CD8-positive, alpha-beta memory T cell (primary cell): ENCODE measurements around the gene IRGC. TPM values are rescaled to one million over a fixed set of nuclear protein-coding genes. Genes with fewer than 3 reads are reported as not detected.

Experiments
- CTCF ChIA-PET: fragments of 350-600 bp; sonication (Branson Sonifier 250); formaldehyde crosslinking; loops from one replicate; lab custom pipeline; 2021; ENCODE audit warnings: antibody characterized with exemption; lab: Charles Lee
- POLR2A ChIA-PET: fragments of 350-600 bp; sonication (Branson Sonifier 250); formaldehyde crosslinking; loops from one replicate; lab custom pipeline; 2021; ENCODE audit warnings: antibody characterized with exemption; lab: Charles Lee
- DNase-seq, 5 donors: peaks; one replicate each; pipeline versions ENCODE4 v3.0.0 to v3.0.0-alpha.2; 2020 to 2022; ENCODE audit warnings: mixed read lengths in 1 of 5
- H3K27ac ChIP-seq: one replicate; pipeline ENCODE4 v1.7.0; 2013; ENCODE audit warnings: low read depth, mild to moderate bottlenecking, low read length, moderate library complexity
- H3K27me3 ChIP-seq: 2 replicates; pipeline ENCODE4 v1.7.0; 2013; ENCODE audit warnings: low read length, mild to moderate bottlenecking; ENCODE audit not compliant: insufficient read depth, poor library complexity, severe bottlenecking
- H3K36me3 ChIP-seq: 2 replicates; pipeline ENCODE4 v1.7.0; 2013; ENCODE audit warnings: mild to moderate bottlenecking, low read length, moderate library complexity; ENCODE audit not compliant: insufficient read depth
- H3K4me1 ChIP-seq: 2 replicates; pipeline ENCODE4 v1.7.0; 2013; ENCODE audit warnings: mild to moderate bottlenecking, low read length, moderate library complexity; ENCODE audit not compliant: insufficient read depth
- H3K4me3 ChIP-seq: 2 replicates; pipeline ENCODE4 v1.7.0; 2013; ENCODE audit warnings: mild to moderate bottlenecking, low read length
- H3K9me3 ChIP-seq: 2 replicates; pipeline ENCODE4 v1.7.0; 2013; ENCODE audit warnings: mild to moderate bottlenecking, low read length
- H3K27ac Mint-ChIP-seq, 8 donors: one replicate each; pipeline ENCODE4 v1.8.0; 2020 to 2021; ENCODE audit warnings: mixed read lengths in 8 of 8, mild to moderate bottlenecking in 6 of 8, inconsistent platforms in 3 of 8, moderate library complexity in 3 of 8
- H3K27me3 Mint-ChIP-seq, 2 donors: one replicate each; pipeline ENCODE4 v1.8.0; 2020 to 2021; ENCODE audit warnings: mixed read lengths in 2 of 2, mild to moderate bottlenecking in 1 of 2, moderate library complexity in 1 of 2
- H3K36me3 Mint-ChIP-seq, 3 donors: one replicate each; pipeline ENCODE4 v1.8.0; 2020 to 2021; ENCODE audit warnings: mixed read lengths in 3 of 3, inconsistent platforms in 1 of 3, mild to moderate bottlenecking in 1 of 3
- H3K4me1 Mint-ChIP-seq, 3 donors: one replicate each; pipeline ENCODE4 v1.8.0; 2020 to 2021; ENCODE audit warnings: mixed read lengths in 3 of 3, inconsistent platforms in 1 of 3, mild to moderate bottlenecking in 1 of 3
- H3K4me3 Mint-ChIP-seq, 7 donors: one replicate each; pipeline ENCODE4 v1.8.0; 2020 to 2021; ENCODE audit warnings: mixed read lengths in 7 of 7, mild to moderate bottlenecking in 6 of 7, moderate library complexity in 4 of 7, inconsistent platforms in 2 of 7
- H3K9me3 Mint-ChIP-seq, 5 donors: one replicate each; pipeline ENCODE4 v1.8.0; 2020 to 2022; ENCODE audit warnings: mixed read lengths in 5 of 5, mild to moderate bottlenecking in 3 of 5, moderate library complexity in 2 of 5, inconsistent platforms in 1 of 5
- polyA plus RNA-seq: library from polyadenylated mRNA; unstranded; fragments of 300-500 nt; fragmentation: Illumina TruSeq; gene quantifications from one replicate; pipeline ENCODE4 v1.2.3, GENCODE V29; 2021
- total RNA-seq, 2 experiments: library from RNA; stranded (reverse); gene quantifications; one replicate each; pipeline ENCODE4 v1.2.3, GENCODE V29; 2021

IRGC gene
- total and polyA plus RNA-seq, 3 experiments from 2014 or later = not detected

DNA sequence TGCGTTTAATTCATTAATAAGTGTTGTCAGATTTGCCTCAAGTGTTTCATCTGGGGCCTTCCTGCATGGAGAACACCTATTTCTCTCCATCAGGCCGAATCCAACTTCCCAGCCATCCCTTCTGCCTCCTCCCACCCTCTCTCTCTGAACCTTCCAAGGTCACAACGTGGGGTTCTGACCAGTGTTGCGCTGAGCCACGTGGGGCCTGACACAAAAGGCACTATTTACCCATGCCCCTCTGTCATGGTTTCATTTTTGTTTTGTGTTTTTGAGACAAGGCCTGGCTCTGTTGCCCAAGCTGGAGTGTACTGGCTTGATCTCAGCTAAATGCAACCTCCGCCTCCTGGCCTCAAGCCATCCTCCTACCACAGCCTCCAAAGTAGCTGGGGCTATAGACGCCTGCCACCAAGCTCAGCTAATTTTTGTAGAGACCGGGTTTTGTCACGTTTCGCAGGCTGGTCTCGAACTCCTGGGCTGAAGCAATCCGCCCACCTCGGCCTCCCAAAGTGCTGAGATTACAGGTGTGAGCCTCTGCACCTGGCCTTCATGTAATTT lies 8.6 kb upstream of the IRGC start:
- CTCF ChIA-PET = no interaction called here
- peaks cover 0 to 3% (median 1%) of the 10 kb centered on the region in 3 donors for H3K4me1 Mint-ChIP-seq
- H3K36me3 Mint-ChIP-seq = peaks cover 0 to 14% (median 0%) of the 10 kb centered on the region in 3 donors
- H3K27me3 Mint-ChIP-seq = peaks cover 6 to 11% of the 10 kb centered on the region in 2 donors
- DNase-seq = no peak
- Histone ChIP-seq H3K27ac (no peak overlapping the region), H3K36me3 (no peaks in the 10 kb centered on the region), H3K27me3 (no peaks in the 10 kb centered on the region), H3K9me3 (no peaks in the 10 kb centered on the region), H3K4me1 (no peaks in the 10 kb centered on the region), H3K4me3 (no peak overlapping the region)
- H3K9me3 Mint-ChIP-seq = peaks cover 0 to 3% (median 0%) of the 10 kb centered on the region in 5 donors
- no peak overlapping the region for H3K27ac Mint-ChIP-seq
- no peak overlapping the region for H3K4me3 Mint-ChIP-seq
- POLR2A ChIA-PET = no interaction called here

DNA sequence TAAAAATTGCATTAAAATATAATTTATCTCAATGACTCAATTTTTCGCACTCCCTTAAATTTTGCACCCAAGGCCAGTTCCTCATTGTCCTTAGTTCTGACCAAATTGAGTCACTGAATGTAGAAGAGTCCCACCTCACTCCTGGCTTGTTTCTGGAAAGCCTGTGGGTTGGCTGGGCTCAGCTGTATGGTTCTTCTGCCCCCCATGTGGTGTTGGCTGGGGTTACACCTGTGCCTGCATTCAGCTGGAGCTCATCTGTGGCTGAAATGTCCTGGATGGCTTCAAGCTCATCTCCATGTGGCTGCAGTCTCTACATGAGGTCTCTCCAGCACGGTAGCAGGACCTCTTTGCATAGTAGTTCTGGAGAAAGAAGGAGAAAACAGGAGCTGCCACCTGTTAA lies 7.2 kb upstream of the IRGC start:
- Histone ChIP-seq H3K27me3 (no peaks in the 10 kb centered on the region), H3K9me3 (no peaks in the 10 kb centered on the region), H3K27ac (no peak overlapping the region), H3K4me3 (no peak overlapping the region), H3K36me3 (no peaks in the 10 kb centered on the region), H3K4me1 (no peaks in the 10 kb centered on the region)
- Mint-ChIP-seq H3K4me1 (no peaks in the 10 kb centered on the region), H3K36me3 (peaks cover 0 to 14% (median 0%) of the 10 kb centered on the region in 3 donors), H3K9me3 (peaks cover 0 to 3% (median 0%) of the 10 kb centered on the region in 5 donors), H3K27ac (no peak overlapping the region), H3K4me3 (no peak overlapping the region), H3K27me3 (peaks cover 8 to 22% of the 10 kb centered on the region in 2 donors)
- ChIA-PET CTCF (no interaction called here), POLR2A (no interaction called here)
- no peak for DNase-seq

DNA sequence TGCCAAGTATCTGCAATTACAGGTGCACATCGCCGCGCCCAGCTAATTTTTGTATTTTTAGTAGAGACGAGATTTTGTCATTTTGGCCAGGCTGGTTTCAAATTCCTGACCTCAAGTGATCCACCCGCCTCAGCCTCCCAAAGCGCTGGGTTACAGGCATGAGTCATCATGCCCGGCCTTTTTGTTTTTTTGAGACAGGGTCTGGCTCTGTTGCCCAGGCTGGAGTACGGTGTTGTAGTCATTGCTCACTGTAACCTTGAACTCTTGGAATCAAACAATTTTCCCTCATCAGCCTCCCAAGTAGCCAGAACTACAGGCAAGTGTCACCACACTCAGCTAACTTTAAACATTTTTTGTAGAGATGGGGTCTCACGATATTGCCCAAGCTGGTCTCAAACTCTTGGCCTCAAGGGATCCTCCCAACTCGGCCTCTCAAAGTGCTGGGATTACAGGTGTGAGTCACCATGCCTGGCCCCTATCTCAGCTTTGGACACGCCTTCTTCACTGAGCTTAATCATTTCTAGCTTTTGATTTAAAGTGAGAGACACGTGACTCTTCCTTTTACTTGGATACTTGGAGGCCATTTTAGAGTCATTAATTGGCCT lies 4.0 kb upstream of the IRGC start:
- Histone ChIP-seq H3K27ac (no peak overlapping the region), H3K4me3 (no peak overlapping the region), H3K27me3 (no peaks in the 10 kb centered on the region), H3K4me1 (no peaks in the 10 kb centered on the region), H3K36me3 (no peaks in the 10 kb centered on the region), H3K9me3 (no peaks in the 10 kb centered on the region)
- H3K4me1 Mint-ChIP-seq = no peaks in the 10 kb centered on the region
- CTCF ChIA-PET = no interaction called here
- POLR2A ChIA-PET = no interaction called here
- peaks cover 15 to 25% of the 10 kb centered on the region in 2 donors for H3K27me3 Mint-ChIP-seq
- peak overlapping the region in 1 of 8 donors; percentile 40 for H3K27ac Mint-ChIP-seq
- H3K9me3 Mint-ChIP-seq = peaks cover 0 to 3% (median 0%) of the 10 kb centered on the region in 5 donors
- H3K4me3 Mint-ChIP-seq = no peak overlapping the region
- peaks cover 0 to 8% (median 0%) of the 10 kb centered on the region in 3 donors for H3K36me3 Mint-ChIP-seq
- DNase-seq = no peak

DNA sequence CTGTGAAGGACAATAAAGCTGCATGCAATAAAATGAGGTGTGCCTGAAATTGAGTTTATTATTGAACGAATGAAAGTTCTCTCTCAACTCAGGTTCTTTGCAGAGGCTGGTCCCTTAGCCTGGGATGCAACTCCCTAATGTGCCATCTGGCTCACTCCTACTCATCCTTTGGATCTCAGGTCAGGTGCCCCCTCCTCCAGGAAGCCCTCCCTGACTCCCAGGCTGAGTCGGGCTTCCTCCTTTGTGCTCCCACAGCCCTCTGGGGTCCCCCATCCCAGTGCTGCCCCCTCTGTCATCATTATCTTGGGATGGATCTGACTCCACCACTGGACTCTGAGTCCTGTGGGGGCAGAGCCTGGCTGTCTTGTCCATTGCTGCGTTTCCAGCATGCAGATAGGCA lies 2.7 kb upstream of the IRGC start:
- Mint-ChIP-seq H3K4me1 (no peaks in the 10 kb centered on the region), H3K27me3 (peaks cover 15 to 25% of the 10 kb centered on the region in 2 donors), H3K27ac (no peak overlapping the region), H3K4me3 (no peak overlapping the region), H3K36me3 (peaks cover 0 to 8% (median 0%) of the 10 kb centered on the region in 3 donors), H3K9me3 (peaks cover 0 to 3% (median 0%) of the 10 kb centered on the region in 5 donors)
- DNase-seq = no peak
- H3K4me1 ChIP-seq = no peaks in the 10 kb centered on the region
- H3K9me3 ChIP-seq = no peaks in the 10 kb centered on the region
- H3K36me3 ChIP-seq = no peaks in the 10 kb centered on the region
- no peak overlapping the region for H3K27ac ChIP-seq
- no peaks in the 10 kb centered on the region for H3K27me3 ChIP-seq
- CTCF ChIA-PET = no interaction called here
- no peak overlapping the region for H3K4me3 ChIP-seq
- POLR2A ChIA-PET = no interaction called here

DNA sequence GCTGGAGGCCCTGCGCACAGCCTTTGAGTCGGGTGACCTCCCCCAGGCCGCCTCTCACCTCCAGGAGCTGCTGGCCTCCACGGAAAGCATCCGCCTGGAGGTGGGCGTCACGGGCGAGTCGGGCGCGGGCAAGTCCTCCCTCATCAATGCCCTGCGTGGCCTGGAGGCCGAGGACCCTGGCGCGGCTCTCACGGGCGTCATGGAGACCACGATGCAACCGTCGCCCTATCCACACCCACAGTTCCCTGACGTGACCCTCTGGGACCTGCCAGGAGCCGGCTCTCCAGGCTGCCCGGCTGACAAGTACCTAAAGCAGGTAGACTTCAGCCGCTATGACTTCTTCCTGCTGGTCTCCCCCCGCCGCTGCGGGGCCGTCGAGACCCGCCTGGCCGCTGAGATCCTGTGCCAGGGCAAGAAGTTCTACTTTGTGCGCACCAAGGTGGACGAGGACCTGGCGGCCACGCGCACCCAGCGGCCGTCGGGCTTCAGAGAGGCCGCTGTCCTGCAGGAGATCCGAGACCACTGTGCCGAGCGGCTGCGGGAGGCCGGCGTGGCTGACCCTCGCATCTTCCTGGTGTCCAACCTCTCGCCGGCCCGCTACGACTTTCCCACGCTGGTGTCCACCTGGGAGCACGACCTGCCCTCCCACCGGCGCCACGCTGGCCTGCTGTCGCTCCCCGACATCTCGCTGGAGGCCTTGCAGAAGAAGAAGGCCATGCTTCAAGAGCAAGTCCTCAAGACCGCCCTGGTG lies 2.9 kb downstream of the IRGC start:
- no peak overlapping the region for H3K4me3 ChIP-seq
- Mint-ChIP-seq H3K4me1 (no peaks in the 10 kb centered on the region), H3K4me3 (no peak overlapping the region), H3K9me3 (no peaks in the 10 kb centered on the region), H3K27me3 (peaks cover 7 to 13% of the 10 kb centered on the region in 2 donors), H3K36me3 (no peaks in the 10 kb centered on the region), H3K27ac (no peak overlapping the region)
- H3K27ac ChIP-seq = no peak overlapping the region
- no peak for DNase-seq
- H3K27me3 ChIP-seq = no peaks in the 10 kb centered on the region
- ChIA-PET CTCF (no interaction called here), POLR2A (no interaction called here)
- no peaks in the 10 kb centered on the region for H3K36me3 ChIP-seq
- H3K9me3 ChIP-seq = no peaks in the 10 kb centered on the region
- no peaks in the 10 kb centered on the region for H3K4me1 ChIP-seq

DNA sequence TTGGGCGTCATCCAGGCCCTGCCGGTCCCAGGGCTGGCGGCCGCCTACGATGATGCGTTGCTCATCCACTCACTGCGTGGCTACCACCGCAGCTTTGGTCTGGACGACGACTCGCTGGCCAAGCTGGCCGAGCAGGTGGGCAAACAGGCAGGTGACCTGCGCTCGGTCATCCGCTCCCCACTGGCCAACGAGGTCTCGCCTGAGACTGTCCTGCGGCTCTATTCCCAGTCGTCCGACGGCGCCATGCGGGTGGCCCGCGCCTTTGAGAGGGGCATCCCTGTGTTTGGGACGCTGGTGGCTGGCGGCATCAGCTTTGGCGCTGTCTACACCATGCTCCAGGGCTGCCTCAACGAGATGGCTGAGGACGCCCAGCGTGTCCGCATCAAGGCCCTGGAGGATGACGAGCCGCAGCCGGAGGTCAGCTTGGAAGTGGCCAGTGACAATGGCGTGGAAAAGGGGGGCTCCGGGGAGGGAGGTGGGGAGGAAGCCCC lies 3.5 kb downstream of the IRGC start:
- Histone ChIP-seq H3K4me1 (no peaks in the 10 kb centered on the region), H3K9me3 (no peaks in the 10 kb centered on the region), H3K27ac (no peak overlapping the region), H3K36me3 (no peaks in the 10 kb centered on the region), H3K4me3 (no peak overlapping the region), H3K27me3 (no peaks in the 10 kb centered on the region)
- peaks cover 6 to 13% of the 10 kb centered on the region in 2 donors for H3K27me3 Mint-ChIP-seq
- H3K36me3 Mint-ChIP-seq = no peaks in the 10 kb centered on the region
- CTCF ChIA-PET = no interaction called here
- no peak overlapping the region for H3K4me3 Mint-ChIP-seq
- H3K9me3 Mint-ChIP-seq = no peaks in the 10 kb centered on the region
- no peak for DNase-seq
- no peak overlapping the region for H3K27ac Mint-ChIP-seq
- no peaks in the 10 kb centered on the region for H3K4me1 Mint-ChIP-seq
- POLR2A ChIA-PET = no interaction called here

DNA sequence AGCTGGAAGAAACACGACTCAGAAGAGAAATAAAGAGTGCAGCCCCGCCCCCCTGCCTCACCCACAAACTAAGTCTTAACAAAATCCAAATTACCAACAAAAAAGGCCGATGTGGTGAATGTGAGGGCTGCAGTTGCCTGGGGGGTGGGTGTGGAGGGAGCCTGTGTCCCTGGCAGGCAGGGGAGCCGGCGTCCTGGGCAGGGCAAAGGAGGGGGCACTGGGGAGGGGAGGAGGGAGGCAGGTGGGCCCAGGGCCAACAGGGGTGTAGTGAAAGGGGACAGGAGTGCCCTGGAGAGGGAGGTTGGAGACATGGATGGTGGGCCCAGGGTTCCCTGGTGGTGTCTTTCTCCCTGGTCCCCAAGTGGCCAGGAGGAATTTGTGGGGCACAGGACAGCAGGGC lies 4.0 kb downstream of the IRGC start:
- no peak overlapping the region for H3K27ac Mint-ChIP-seq
- no peak for DNase-seq
- H3K4me1 ChIP-seq = no peaks in the 10 kb centered on the region
- POLR2A ChIA-PET = interaction anchor here (0.5 kb wide), 1 partner anchor 105 kb away, joined by 3 read pairs; no protein-coding TSS in a partner anchor
- no peaks in the 10 kb centered on the region for H3K36me3 Mint-ChIP-seq
- no peaks in the 10 kb centered on the region for H3K9me3 Mint-ChIP-seq
- H3K4me1 Mint-ChIP-seq = no peaks in the 10 kb centered on the region
- H3K27ac ChIP-seq = no peak overlapping the region
- H3K4me3 Mint-ChIP-seq = no peak overlapping the region
- CTCF ChIA-PET = no interaction called here
- peaks cover under 1 to 11% of the 10 kb centered on the region in 2 donors for H3K27me3 Mint-ChIP-seq
- H3K36me3 ChIP-seq = no peaks in the 10 kb centered on the region
- no peaks in the 10 kb centered on the region for H3K9me3 ChIP-seq
- no peaks in the 10 kb centered on the region for H3K27me3 ChIP-seq
- no peak overlapping the region for H3K4me3 ChIP-seq

DNA sequence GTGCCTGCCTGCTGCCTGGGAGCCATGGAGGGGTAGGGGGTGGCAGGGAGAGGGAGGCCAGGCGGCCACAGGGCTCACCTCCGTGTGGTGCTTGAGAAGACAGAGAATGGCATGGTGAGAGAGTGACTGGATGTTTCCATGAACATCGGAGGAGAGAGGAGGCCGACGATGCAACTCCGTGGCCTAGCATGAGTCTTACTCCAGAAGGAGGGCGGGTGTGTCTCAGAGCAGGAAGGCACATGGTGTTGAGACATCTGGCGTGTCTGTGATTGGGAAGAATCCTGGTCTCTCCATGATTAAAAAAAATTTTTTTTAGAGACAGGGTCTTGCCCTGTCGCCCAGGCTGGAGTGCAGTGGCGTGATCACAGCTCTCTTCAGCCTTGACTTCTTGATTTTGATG lies 5.1 kb downstream of the IRGC start:
- POLR2A ChIA-PET = no interaction called here
- CTCF ChIA-PET = no interaction called here
- H3K27me3 Mint-ChIP-seq = peaks cover 0 to 5% of the 10 kb centered on the region in 2 donors

More for the DNA sequence above, 5.1 kb downstream of the IRGC start:
- H3K27ac Mint-ChIP-seq = no peak overlapping the region
- H3K4me1 Mint-ChIP-seq = peaks cover 0 to 2% (median 0%) of the 10 kb centered on the region in 3 donors
- H3K27ac ChIP-seq = no peak overlapping the region
- H3K4me3 Mint-ChIP-seq = no peak overlapping the region
- H3K4me3 ChIP-seq = no peak overlapping the region
- no peaks in the 10 kb centered on the region for H3K4me1 ChIP-seq
- H3K27me3 ChIP-seq = no peaks in the 10 kb centered on the region
- no peaks in the 10 kb centered on the region for H3K9me3 ChIP-seq
- no peaks in the 10 kb centered on the region for H3K36me3 Mint-ChIP-seq
- no peaks in the 10 kb centered on the region for H3K36me3 ChIP-seq
- H3K9me3 Mint-ChIP-seq = no peaks in the 10 kb centered on the region
- no peak for DNase-seq
